ENCODE measurements around the gene CSDE1.
"Not testable (repeated sequence)": the region's sequence is repeated elsewhere in the genome, so short reads cannot be mapped to it uniquely, and the experiment has no call there.

CSDE1 gene

DNA sequence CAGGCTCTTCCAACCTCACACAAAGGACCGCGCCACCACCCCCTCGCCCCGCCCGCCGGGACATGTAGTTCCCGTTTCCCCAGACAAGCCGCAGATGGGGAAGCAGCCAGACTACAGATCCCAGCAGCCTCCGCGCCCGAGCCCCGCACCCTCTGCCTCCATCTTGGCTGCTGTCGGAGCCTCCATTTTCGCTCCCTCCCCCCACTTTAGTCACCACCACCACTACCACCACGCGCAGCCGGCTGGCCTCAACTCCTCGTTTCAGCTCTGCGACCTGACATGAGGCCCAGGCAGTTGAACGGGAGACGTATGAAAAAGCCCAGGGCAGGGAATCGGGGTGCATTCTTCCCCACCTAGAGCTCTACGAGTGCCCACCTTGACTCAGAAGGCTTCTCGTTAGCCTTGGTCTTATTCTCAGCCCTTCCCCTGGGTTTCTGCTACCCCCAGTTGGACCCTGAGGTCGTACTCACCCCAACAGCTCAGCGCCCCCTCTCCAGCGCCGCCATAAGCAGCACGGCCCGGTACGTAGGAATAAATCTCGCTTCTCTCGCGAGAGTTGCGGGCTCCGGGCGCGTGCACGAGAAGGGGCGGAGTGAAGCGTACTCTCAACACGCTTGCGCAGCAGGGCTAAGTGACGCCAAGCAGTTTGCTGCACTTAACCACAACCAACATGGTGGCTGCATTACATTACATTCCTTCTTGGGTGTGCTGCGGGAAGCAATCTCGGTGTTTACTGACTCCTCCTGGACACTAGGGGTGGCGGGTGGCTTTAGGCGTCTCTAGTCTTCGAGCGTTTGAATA lies at the start of gene CSDE1:
Gene CSDE1 (minus strand): TSS at position 530 of the 801 bp plus-strand sequence. CDS start 18,094 bp downstream, outside the sequence.
- peak; percentile 96 for DNase-seq

GRCh38 chr1:114804449-114804848 lies 46.7 kb upstream of the CSDE1 start:
- not testable (repeated sequence) for DNase-seq

- no peak for DNase-seq
Observed at GRCh38 chr1:114803001-114803400, 45.2 kb upstream of the CSDE1 start.

DNA sequence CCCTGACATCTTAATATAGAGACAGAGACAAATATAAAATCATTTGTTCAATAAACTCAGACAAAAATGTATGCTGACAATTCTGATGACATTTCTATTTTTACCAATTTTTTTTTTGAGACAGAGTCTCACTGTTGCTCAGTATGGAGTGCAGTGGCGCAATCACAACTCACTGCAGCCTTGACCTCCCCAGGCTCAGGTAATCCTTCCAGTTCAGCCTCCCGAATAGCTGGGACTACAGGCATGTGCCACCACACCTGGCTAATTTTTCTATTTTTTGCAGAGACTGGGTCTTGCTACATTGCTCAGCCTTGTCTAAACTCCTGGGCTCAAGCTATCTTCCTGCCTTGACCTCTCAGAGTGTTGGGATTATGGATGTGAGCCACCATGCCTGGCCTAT lies 36.3 kb upstream of the CSDE1 start:
- DNase-seq = no peak

DNA sequence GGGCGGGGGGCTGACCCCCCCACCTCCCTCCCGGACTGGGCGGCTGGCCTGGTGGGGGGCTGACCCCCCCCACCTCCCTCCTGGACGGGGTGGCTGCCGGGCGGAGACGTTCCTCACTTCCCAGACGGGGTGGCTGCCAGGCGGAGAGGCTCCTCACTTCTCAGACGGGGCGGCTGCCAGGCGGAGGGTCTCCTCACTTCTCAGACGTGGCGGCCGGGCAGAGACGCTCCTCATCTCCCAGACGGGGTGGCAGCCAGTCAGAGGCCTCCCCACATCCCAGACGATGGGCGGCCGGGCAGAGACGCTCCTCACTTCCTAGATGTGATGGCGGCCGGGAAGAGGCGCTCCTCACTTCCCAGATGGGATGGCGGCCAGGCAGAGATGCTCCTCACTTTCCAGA lies 32.8 kb upstream of the CSDE1 start:
- DNase-seq = not testable (repeated sequence)

DNA sequence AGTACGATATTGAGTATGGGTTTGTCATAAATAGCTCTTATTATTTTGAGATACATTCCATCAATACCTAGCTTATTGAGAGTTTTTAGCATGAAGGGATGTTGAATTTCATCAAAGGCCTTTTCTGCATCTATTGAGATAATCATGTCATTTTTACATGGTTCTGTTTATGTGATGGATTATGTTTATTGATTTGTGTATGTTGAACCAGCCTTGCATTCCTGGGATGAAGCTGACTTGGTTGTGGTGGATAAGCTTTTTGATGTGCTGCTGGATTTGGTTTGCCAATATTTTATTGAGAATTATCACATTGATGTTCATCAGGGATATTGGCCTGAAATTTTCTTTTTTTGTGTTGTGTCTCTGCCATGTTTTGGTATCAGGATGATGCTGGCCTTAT lies 28.7 kb upstream of the CSDE1 start:
- not testable (repeated sequence) for DNase-seq

GRCh38 chr1:114782476-114782875 lies 24.7 kb upstream of the CSDE1 start:
- DNase-seq = no peak

GRCh38 chr1:114780344-114781226 lies 22.8 kb upstream of the CSDE1 start, which contains the start of gene SIKE1:
Gene SIKE1, minus strand, starts transcription at chr1:114780685. Its CDS starts 78 bp downstream, at chr1:114780607.
- DNase-seq = peak; percentile 93

DNA sequence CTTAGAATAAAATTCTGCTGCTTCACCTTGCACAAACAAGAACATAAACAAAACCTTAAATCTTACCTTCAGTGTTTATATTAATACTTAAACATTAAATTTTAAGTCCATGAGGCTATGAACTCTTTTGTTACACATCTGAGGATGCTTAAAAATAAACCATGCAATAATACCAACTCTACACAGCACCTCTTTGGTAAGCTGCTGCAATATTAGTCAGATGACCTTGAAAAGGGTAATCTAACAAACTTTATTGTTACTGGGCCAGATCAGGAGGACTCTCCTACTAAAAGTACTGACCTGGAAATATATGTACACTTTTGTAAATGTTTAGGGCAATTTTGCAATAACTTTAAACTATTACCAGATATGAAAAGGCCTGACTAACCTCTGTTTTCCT lies 21.9 kb upstream of the CSDE1 start:
- DNase-seq = no peak

DNA sequence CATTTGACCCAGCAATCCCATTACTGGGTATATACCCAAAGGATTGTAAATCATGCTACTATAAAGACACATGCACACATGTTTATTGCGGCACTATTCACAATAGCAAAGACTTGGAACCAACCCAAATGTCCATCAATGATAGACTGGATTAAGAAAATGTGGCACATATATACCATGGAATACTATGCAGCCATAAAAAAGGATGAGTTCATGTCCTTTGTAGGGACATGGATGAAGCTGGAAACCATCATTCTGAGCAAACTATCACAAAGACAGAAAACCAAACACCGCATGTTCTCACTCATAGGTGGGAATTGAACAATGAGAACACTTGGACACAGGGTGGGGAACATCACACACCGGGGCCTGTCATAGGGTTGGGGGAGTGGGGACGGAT lies 18.9 kb upstream of the CSDE1 start:
- DNase-seq = not testable (repeated sequence)

DNA sequence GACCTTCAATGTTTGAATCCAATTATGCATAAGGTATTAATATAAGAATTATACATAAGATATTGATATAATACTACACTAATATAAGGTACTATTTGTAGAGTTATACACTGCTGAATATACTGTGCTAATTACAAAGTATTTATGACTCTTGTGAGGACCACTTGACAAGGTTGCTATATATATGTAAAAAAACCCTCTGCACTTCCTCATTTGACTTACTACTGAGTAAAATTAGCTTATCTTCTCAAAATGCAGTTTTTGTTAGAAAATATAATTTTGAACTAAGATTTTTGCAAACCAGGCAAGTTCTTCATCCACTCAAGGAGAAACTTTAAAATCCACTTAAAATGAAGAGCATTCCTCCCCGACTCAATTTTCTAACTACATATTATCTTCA lies 14.2 kb upstream of the CSDE1 start:
- no peak for DNase-seq

GRCh38 chr1:114770989-114771388 lies 13.2 kb upstream of the CSDE1 start:
- DNase-seq = no peak

DNA sequence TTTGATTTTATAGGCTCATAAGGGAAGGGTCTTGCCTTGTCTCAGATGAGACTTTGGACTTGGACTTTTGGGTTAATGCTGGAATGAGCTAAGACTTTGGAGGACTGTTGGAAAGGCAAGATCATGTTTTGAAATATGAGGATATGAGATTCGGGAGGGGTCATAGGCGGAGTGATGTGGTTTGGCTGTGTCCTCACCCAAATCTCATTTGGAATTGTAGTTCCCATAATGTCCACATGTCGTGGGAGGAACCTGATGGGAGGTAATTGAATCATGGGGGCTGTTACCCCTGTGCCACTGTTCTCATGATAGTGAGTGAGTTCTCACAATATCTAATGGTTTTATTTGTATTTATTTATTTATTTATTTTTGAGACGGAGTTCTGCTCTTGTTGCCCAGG lies 6.9 kb upstream of the CSDE1 start:
- DNase-seq = no peak

DNA sequence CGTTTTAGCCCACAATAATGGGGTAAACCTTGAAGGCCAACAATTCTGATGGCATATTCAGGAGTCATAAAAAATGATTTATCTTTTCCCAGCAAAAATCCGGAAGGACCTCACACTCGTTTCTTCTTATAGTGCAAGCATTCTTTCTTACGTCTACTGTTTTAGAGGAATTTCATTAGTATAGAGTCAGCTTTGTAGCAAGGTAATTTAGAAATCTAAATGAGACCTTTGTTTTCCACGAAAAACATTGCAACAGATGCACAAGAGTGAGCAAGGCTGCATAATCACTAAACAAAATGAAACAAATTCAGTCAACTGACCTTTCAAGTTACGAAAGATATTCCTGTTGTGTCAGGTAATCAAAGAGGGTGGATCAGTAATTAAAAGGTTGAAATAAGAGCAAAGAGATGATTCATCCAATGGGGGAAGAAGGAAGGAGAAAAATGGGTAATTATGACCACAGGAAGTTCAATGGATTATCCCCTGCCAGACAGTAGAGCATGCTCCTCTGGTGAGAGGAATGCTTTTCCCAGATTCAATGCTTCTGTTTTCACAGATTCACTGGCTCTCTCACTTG lies 560 bp upstream of the CSDE1 start:
- no peak for DNase-seq

DNA sequence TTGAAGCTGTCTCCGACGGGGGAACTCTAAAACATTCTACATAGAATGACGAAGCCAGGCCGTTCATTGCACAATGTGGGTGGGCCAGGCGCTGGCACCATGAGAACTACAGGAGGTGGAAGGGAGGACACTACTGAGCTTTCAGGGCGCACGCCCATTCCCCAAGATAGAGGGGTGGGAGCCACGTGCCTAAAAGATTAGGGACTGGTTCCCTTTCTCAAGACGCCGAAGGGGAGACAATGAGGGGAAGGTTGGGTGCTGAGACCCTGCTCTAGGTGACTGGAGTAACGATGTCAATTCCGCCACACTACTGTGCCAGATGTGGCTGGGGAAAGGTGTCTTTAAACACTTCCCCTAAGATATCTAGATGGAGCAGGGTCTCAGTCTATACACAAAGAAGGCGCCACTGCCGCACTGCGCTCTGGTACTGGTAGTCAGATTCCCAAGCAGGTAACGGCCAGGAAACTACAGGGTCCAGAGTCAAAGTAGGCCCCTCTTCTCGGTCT lies 782 bp downstream of the CSDE1 start:
- DNase-seq = no peak

DNA sequence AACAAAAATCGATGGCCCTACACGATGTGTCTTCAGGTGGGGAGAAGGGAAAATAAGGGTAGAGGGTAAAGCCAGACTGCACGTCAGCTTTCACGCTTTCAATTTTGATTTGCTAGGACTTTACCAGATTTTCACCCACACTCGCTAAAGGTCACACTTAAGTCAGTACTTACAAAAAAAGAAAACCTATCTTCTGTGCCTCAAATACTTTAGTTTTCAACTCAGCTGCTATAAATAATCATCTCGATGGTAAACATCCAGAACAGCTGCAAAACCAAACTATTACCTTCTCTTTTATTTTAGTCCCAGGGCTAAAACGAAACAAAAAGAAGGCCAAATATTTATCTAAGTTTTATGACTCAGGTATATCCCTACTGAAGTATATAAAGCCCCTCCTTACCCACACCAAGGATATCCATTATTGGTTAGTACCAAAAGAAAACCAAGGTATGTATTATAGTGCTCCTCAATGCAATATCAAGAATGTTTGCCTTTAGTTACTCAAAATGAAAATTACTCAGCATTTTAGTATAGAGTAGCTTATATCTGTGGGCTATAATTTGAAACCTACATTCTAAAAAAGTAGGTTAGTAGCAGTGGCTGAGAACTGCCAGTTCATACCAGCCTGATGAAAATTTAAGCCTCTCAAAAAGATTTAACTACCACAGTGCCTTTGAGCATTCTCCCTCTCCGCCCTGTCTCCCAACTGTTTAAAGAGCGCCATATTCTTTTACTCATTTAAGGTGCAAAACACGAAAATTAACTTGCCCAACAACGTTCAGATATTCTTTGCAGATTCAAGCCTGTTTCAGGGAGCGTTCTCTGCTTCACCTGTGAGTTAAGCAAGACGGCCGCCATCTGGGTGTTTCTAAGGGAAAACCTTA lies 1.5 kb downstream of the CSDE1 start:
- DNase-seq = no peak

DNA sequence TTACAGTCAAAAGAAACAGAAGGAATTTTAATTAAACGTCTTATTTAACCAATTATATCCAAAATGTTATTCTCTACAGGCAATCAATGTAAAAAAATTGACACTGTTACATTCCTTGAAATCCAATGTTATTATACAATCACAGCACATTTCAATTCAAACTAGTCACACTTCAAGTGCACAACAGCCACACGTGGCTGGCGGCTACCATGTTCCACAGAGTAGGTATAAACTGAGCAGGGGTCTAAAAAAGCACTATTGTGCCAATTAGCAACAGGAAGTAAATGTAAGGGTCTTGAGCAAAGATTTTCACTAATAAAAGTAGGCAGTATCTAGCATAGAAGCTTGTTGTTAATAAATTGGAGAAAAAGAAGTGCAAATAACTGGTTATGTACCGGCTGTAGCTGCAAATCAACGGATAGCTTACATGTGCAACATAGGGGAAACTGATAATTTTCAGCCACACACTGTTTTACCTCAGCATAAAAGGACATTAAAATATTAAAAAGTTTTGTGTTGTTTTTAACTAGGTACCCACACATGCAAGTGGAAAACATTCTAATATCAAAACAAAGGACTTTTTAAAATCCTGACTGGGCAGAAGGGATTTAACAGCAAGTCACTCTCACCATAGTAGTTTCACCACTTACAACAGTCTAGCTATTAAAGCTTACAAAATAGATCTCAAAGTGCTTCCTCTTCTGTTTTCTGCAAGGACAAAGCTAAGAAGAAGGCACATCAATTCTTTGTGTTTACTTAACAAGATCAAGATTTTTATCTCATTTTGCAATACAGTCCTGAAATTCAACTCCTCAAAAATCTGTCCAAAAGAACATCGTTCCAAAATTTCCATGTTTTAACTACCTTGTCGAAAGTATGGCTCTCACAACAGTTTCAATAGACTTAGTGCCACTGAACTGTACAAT lies 2.5 kb downstream of the CSDE1 start:
- no peak for DNase-seq

- DNase-seq = not testable (repeated sequence)
Observed at GRCh38 chr1:114753702-114754101, 4.1 kb downstream of the CSDE1 start.

DNA sequence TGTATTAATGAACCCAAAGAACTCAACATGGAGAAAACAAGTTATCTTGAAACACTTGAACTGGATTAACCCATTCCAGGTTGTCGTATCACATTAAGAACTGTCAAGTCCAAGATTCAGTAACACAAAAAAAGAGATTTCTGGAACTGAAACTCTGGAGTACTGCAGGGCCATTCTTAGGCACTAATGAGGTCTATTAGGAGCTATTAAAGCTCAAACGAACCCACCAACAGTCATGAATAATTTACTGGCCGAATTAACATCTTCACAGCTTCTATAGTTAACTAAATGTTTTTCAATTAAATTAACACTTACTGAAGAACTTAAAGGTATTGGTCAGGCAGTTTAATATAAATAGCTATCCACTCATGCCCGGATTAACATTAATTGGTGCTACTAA lies 4.6 kb downstream of the CSDE1 start:
- DNase-seq = no peak

- DNase-seq = no peak
Observed at GRCh38 chr1:114750780-114751179, 7.0 kb downstream of the CSDE1 start.

GRCh38 chr1:114749835-114750234 lies 7.9 kb downstream of the CSDE1 start:
- no peak for DNase-seq
